Suppressor macrophage treated with lipopolysaccharide for 4 hours (primary cell): ENCODE results near the gene AOAH.
"Not testable (repeated sequence)": the region's sequence is repeated elsewhere in the genome, so short reads cannot be mapped to it uniquely, and the experiment has no call there.

Experiments used
- DNase-seq: peaks from one replicate; pipeline ENCODE4 v3.0.0-alpha.2; 2020

The AOAH gene

DNA sequence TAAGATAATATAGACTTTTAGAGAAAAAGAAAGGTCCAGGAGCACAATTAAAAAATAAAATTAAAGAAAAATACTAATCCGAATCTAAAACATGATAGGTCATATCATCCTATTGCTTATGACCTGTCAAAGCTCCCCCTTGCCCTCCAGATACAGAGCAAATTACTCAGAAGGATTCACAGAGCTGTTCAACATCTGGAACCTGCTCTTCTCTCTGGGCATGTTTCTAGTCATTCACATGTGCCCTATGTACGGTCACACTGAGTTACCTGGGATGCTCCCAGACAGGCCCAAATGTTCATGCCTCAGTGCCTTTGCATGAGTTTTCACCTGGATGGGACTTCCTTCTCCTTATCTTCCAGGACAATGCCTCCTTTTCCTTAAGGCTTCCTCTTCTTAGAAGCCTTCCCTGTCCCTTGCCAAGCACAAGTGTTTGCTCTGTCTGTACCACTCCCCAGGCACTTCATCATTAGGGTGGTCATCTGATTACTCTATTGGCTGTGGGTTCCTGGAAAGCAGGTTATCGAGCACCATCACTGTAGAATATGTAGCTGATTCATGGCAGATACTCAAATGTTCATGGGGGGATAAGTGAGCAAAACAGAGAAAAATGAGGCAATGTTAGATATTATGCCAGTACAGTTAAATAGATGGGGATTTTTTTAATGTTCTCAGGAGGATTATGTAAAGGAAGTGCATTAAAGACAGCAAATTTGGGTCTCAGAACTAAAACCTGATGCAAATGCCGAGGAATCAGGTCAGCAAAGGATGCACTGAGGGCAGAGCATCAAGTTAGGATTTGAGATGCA lies 12.0 kb upstream of the AOAH start:
- DNase-seq, result no peak

DNA sequence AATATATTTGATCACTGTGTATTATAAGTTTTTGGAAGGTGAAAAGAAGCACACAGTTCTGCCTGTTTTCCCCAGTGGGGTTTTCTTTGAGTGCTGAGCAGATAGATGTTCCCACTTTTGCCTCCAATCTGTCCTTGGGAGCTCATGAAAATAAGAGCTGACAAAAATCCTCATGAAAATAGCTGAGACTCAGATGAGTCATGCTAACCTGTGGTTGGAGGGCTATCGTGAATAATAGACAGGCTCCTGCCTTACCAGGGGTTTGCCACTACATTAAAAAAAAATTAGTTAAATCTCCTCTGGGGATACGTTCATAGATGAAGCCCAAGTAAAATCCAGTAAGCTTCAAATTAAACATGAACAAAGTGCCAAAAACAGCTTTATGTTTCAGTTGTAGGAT lies 10.9 kb upstream of the AOAH start:
- no peak for DNase-seq

DNA sequence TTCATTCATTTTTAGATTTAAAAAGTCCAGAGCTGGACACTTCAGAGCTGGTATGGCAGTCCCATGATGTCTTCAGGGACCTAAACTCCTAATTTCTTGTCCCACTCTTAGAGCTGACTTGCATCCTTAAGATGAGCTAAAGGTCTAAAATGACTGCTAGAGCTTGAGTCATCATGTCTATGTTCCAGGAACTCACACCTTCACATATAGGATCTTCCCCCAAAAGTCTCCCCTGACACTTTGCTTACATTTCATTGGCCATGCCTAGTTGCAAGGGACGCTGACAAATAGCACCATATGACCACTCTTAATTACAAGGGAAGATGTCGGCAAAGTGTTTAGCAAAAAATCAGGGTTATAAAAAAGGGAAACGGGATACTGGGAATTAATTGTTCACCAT lies 10.4 kb upstream of the AOAH start:
- no peak for DNase-seq

DNA sequence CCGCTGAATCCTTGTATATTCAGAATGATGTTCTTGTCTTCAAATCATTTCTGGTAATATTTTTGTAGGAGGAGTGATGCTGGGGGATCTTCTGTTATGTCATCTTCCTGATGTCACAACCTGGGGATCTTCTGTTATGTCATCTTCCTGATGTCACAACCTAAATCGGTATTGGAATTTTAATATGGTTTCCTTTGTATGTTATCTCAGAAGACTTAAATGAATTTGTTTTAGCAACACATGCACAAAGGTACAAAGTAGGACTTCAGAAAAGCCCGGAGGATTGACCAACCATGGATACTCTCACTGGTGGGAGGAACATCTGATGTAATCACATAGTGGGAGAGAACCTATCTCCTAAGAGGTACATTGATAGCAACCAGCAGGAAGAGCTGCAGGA lies 9.1 kb upstream of the AOAH start:
- DNase-seq, result no peak

DNA sequence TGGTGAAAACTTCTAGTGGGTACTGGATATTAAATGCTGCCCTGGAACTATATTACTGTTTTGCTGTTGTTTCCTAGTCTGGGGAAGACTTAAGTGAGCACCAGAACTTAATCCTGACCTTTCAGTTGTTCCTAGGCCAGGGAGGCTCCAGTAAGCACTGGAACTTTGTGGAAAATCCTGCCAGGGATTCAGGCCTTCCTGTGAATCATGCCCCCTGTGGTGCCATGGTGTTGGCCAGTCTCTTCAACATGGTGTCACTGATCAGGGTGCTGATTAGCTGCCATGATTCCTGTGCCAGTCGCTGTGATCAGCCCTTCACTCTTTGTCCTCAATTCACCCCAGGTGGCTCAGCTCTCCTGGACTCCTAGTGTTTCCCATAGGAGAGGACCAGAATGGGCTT lies 8.5 kb upstream of the AOAH start:
- no peak for DNase-seq

DNA sequence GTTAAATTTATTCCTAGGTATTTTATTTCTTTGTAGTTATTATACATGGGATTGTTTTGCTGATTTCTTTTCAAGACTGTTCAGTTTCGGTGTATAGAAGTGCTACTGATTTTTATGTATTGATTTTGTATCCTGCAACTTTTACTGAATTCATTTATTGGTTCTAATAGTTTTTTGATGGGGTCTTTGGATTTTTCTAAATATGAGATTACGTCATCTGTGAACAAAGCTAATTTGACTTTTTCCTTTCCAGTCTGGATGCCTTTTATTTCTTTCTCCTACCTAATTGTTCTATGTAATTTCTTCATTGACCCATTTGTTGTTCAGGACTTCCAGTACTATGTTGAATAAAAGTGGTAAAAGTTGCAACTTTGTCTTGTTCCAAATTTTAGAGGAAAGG lies 5.8 kb upstream of the AOAH start:
- DNase-seq, result no peak

DNA sequence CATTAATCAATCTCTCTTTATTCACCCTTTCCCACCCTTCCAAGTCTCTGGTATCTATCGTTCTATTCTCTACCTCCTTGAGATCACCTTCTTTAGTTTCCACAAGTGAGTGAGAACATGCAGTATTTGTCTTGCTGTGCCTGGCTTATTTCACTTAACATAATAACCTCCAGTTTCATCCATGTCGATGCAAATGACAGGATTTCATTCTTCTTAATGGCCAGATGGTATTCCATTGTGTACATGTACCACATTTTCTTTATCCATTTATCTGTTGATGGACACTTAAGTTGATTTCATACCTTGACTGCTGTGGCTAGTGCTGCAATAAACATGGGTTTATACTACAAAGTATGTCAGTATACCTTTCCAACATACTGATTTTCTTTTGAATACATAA lies 3.8 kb upstream of the AOAH start:
- no peak for DNase-seq

DNA sequence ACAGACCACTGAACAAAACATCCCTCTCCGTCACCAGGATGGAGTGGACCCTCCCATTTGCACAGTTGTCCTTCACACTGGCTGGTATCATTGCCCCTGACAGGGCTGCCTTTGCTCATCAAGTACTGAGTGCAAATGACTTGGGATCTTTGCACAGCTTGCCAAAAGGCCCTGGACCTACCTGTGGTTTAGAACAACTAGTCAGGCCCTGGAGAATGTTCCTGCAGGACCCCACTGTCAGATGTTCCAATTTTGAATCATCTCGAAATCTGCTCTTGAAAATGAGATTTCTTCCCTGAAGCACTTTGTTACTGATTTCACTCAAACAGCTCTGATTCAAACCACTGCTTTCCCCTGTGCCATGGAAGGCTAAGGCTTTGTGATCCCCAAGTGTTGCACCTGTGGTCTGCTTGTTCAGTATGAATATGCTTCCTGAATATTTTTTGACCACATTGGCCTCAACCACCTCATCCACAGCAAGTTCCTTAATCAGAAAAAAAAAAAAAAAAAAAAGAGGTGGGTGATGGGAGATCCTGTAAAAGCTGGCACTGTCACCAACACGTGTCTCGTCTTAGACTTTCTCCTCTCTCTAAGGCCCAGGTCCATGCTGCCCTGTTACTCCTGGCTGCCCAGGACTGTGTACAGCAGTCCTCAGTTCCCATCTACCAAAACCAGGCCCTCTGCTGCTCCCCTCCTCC lies 2.7 kb upstream of the AOAH start:
- DNase-seq, result no peak

DNA sequence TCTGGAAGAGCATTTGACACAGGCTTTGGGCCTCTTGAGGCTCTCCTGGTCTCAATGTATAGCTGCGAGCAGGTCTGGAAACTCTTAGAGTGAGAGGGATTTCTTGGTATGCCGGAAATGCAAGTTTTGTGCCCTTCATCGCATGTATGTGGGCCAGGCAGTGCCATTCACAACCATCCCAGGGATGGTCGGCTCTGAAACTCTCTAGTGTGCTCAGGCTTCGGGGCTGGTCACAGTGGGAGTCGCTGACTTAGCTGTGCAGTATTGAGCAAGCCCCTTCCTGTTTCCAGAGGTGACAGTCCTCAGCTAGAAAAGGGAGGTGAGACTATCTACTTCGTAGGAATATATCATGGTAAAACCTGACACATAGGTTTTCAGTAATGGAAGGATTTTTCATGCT lies 2.0 kb upstream of the AOAH start:
- peak; percentile 68 for DNase-seq

DNA sequence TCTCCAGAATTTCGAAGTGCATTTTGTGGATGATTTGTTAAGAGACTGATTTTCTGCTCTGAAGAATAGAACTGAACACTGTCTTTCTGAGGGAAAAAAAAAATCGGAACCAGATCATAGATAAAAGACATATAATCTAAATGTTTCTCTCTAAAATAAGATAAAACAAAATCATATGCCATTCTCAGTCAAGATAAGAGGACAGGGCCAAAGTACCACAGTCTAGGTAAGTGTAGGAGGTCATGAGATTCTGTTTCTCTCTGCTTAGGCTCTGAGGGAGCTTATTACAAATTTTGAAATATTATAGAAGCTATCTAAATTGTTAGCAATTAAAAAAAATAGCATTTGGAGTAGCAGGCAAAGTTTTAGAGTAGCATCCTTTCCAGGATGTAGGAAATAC lies 702 bp upstream of the AOAH start:
- no peak for DNase-seq

DNA sequence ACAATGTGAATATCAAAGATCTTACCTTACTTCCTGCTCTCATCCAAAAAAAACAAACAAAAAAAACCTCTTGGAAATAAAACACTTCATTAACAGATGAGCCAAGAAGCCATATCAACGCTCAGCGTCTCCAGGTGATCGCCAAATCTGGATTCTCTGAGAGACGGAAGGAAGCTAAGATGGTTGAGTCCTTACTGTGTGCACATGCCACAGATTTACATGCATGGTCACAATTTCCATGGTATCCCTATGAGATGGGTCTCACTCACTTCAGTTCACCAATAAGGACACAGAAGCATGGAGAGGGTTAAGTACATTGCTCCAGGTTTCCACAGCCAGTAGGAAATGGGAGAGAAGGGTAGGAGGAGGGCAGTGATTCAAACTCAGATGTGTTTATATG lies 1.0 kb downstream of the AOAH start:
- no peak for DNase-seq

DNA sequence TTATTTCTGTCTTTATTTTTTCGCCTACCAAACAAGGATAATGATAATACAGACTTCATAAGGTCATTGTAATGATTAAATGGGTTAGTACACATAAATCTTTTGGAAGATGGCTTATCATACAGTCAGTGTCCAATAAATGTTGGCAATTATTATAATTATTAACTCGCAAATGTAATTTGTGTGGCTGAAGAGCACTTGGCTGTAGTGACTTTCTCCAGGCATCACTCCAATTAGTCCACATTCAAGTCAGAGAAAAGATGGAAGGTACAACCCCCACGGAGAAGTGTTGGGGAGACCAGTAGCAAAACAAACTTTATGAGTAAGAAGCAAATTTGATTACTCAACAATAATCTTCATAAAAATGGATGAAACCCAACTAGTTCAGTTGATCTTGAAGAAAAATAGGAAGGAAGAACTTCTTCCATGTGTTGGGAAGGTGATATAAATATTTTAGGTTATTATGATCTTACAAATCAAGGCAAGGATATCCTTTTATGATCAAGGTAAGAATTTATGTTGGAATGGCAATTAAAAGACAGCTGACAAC lies 5.1 kb downstream of the AOAH start:
- DNase-seq, result no peak

DNA sequence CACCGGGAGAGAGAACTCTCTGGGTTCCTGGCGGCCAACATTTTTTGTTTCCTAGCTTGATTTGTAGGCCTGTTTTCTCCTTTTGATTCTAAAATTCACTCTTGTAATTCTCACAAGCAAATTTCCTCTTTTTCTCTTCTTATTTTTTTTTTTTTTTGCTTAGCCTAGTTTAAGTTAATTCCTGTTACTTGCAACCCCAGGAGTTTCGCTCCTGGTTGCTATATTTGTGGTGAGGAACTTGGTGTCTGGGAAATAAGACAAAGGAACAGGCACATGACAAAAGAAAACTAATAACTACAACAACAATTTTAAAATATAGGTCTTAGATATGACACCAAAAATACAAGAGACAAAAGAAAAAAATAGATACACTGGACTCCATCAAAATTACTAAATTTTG lies 6.7 kb downstream of the AOAH start:
- peak; percentile 75 for DNase-seq

DNA sequence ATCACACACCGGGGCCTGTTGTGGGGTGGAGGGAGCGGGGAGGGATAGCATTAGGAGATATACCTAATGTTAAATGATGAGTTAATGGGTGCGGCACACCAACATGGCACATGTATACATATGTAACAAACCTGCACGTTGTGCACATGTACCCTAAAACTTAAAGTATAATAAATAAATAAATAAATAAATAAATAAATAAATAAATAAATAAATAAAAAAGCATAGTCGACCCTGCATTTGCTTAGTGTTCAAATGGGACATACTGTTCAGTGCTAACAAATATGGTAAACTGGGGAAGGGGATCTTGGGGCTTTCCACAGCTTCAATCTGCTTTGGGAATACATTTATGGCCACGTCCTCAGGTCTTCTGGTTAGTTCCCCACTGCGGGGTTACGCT lies 7.5 kb downstream of the AOAH start:
- DNase-seq, result not testable (repeated sequence)

DNA sequence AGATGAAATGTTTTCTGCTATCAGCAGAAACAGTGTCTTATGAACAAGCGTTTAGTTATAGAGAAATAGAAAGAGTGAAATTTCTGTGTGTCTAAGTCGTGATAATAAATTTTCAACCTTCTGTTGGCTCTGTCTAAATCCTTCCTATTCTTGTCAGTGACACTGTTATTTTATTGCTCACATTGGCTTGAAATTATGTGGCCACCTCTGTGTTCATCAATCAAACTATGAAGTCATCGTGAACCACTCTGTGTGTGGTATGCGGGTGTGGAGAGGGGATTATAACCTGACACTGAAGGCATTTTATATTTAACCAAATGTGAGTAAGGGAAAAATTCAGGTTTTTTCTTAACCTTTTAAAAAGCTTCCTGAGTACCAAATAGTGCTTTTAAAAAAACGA lies 12.3 kb downstream of the AOAH start:
- no peak for DNase-seq

DNA sequence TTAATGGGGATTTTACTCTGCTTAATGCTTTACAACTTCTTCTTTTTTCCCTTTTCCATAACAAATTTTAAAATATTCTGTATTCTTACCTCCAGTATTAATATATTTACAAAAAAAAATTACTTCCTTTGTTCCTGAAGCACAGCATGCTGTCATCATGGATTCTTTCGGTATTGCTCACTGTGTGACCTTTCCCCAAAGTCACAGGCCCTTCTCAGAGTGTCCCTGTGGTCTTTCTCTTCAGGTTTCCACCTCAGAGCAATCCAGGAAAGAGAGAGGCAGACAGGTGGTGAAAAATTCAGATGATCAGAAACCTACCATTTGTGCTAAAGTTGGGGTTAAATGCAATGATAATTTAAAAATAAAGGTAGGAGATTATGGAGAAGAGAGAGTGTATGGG lies 13.0 kb downstream of the AOAH start:
- no peak for DNase-seq

DNA sequence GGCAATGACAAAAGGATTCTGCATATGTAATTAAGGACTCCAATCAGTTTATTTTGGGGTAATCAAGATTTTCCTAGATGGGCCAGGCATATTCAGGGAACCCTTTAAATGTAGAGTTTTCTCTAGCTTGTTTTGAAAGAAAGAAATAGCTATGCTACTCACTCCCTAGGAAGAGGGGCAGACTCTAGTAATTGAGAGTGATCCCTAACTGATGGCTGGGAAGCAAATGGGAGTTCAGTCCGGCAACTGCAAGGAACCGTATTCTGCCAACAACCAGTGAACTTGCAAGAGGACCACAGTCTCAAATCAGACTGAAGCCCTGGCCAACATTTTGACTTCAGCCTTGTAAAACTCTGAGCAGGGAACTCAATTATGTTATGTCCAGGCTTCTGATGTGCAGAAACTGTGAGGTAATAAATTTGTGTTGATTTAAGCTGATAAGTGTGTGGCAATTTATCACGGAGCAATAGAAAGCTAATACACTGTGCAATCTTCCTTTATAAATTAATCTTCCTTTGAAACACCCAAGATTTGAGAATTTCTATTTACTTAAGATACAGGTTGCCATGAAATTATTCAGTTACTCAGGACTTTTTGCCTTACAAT lies 14.0 kb downstream of the AOAH start:
- DNase-seq, result no peak

DNA sequence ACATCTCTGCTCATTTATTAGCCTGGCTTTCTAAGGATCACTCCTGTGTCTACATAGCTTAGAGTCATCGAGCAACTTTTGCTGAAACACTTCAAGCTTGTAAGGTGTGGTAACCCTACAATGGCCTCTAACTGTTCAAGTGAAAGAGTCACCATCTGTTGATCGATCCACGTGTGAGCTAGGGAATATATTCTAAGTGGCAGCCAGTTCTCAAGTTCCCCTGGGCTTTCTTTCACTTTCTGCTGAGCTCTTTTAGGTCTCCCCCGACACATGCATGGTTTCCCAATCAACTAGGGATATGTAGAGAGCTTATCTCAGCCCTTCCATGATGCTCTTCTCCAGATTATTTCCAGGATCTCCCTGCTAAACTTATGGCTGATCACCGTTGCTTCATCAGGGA lies 15.5 kb downstream of the AOAH start:
- DNase-seq, result peak; percentile 68

DNA sequence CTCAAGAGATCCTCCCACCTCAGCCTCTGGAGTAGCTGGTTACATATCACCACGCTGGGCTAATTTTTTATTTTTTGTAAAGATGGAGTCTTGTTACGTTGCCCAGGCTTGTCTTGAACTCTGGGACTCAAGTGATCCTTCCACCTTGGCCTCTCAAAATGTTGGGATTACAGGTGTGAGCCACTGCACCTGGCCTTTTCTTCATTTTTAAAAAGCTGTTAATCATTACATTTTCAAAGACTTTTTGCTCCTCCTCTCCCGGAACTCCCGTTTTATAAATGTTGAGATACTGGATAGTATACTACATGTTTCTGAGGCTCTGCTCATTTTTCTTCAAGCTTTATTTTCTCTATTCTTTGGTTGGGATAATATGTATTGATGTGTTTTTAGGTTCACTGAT lies 16.4 kb downstream of the AOAH start:
- no peak for DNase-seq

DNA sequence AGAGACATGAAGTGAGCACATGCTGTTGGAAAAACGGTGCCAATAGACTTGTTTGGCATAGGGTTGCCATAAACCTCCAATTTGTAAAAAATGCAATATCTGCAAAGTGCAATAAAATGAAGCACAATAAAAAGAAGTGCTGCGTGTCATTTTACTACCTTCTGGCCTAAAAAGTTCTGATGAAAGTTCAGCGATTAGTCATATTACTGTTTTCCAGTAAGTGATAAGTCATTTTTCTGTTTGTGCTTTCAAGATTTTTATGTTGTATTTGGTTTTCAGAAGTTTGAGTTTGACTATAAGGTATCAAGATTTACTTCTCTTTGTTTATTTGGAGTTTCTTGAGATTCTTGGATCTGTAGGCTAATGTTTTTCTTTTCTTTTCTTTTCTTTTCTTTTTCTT lies 16.8 kb downstream of the AOAH start:
- DNase-seq, result no peak

DNA sequence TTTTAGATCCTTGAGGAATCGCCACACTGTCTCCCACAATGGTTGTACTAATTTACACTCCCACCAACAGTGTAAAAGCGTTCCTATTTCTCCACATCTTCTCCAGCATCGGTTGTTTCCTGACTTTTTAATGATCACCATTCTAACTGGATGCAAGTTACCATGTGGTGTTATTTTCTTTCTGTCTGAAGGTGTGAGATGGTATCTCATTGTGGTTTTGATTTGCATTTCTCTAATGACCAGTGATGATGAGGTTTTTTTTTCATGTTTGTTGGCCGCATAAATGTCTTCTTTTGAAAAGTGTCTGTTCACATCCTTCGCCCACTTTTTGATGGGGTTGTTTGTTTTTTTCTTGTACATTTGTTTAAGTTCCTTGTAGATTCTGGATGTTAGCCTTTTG lies 20.4 kb downstream of the AOAH start:
- DNase-seq, result not testable (repeated sequence)

DNA sequence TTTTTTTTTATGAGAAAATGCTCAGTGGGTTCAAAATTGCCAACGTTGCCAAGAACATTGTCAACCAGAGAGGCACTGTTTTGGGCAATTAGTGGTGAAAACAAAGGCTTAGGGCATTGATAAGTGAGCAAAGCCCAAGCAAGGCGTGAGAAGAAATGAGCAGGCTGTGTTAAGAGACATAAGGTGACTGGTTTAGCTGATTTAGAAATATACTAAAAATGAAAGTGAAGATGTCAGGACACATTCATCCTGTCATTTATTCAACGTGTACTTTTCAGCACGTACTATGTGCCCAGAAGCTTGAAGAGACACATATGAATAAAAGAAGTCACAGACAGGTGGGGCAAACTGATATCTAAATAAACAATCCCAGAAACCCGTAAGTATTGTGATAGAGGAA lies 31.8 kb downstream of the AOAH start:
- DNase-seq, result no peak

DNA sequence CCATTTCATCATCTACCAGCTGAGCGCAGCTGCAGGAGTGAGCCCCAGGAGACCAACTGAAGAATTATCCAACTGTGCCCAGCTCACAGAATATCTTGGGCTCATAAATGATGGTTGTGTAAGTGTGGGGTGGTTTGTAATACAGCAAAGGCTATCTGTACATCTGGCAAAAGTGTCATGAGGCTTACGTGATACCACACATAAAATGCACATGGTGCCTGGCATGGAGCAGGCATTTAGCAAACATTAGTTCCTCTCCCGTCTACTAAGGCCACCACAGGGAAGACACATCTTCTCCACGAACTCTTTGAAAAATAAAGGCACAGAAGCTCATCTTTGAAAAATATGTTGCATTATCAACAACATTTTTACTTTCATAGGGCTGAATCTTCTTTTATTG lies 32.3 kb downstream of the AOAH start:
- DNase-seq, result no peak
